H1 (cell line): ENCODE results near the gene FAM193B.

Experiments used
- CEBPB ChIP-seq: IDR thresholded peaks from 2 replicates; pipeline ENCODE4 v1.6.1; 2012; ENCODE audit warnings: low read depth, low read length
- CTCF ChIP-seq, 3 experiments: IDR thresholded peaks; 1 replicate in 2 of 3; 2 replicates in 1 of 3; pipeline versions ENCODE4 v1.5.1 to v1.6.1; 2011; ENCODE audit warnings: low read length in 3 of 3, mild to moderate bottlenecking in 3 of 3, inconsistent platforms in 2 of 3, low read depth in 1 of 3, moderate library complexity in 1 of 3; ENCODE audit not compliant: insufficient read depth in 1 of 3; ENCODE audit errors: control extremely low read depth in 1 of 3
- EP300 ChIP-seq, 2 experiments: IDR thresholded peaks; 1 replicate in 1 of 2; 2 replicates in 1 of 2; pipeline ENCODE4 v1.6.1; 2011 to 2012; ENCODE audit warnings: low read depth in 2 of 2, low read length in 2 of 2, mild to moderate bottlenecking in 2 of 2, borderline replicate concordance in 1 of 2, inconsistent platforms in 1 of 2, moderate library complexity in 1 of 2
- KDM1A ChIP-seq: fragments of 200-600, 300-600 bp; sonication (generic); IDR thresholded peaks from 2 replicates; pipeline ENCODE4 v1.7.1; 2016; ENCODE audit warnings: mild to moderate bottlenecking, low read length, borderline replicate concordance
- NRF1 ChIP-seq: IDR thresholded peaks from 2 replicates; pipeline ENCODE4 v1.6.1; 2011; ENCODE audit warnings: mild to moderate bottlenecking, low read depth, low read length, improper control_type of control experiment
- POLR2A ChIP-seq, 2 experiments: IDR thresholded peaks; 1 replicate in 1 of 2; 2 replicates in 1 of 2; pipeline ENCODE4 v1.6.1; 2011; ENCODE audit warnings: low read depth in 2 of 2, low read length in 2 of 2, mild to moderate bottlenecking in 2 of 2; ENCODE audit errors: control extremely low read depth in 1 of 2
- POLR2AphosphoS5 ChIP-seq: IDR thresholded peaks from 2 replicates; pipeline ENCODE4 v1.6.1; 2011; ENCODE audit warnings: low read depth, low read length
- TAF1 ChIP-seq: IDR thresholded peaks from 2 replicates; pipeline ENCODE4 v1.6.1; 2011; ENCODE audit warnings: mild to moderate bottlenecking, low read depth, low read length
- TEAD4 ChIP-seq: IDR thresholded peaks from 2 replicates; pipeline ENCODE4 v1.6.1; 2012; ENCODE audit warnings: low read depth, low read length, inconsistent platforms, mixed read lengths
- YY1 ChIP-seq: IDR thresholded peaks from 2 replicates; pipeline ENCODE4 v1.6.1; 2011; ENCODE audit warnings: low read depth, mild to moderate bottlenecking, low read length

GRCh38 chr5:177594071-177594470 lies 39.7 kb upstream of the FAM193B start:
- TF ChIP-seq EP300 (IDR thresholded peaks at IDR 0.05; ENCODE audit: borderline replicate concordance in 1 of 2, low read depth in 2 of 2, low read length in 2 of 2) (no peak), POLR2A (IDR thresholded peaks at IDR 0.05; ENCODE audit: control extremely low read depth in 1 of 2, low read depth in 2 of 2, low read length in 2 of 2) (no peak), CTCF (IDR thresholded peaks at IDR 0.05; ENCODE audit: control extremely low read depth in 1 of 3, insufficient read depth in 1 of 3, low read depth in 1 of 3, low read length in 3 of 3) (no peak), TAF1 (no peak), CEBPB (no peak), NRF1 (no peak), KDM1A (no peak), POLR2AphosphoS5 (no peak), TEAD4 (no peak), YY1 (no peak)
